ENCODE measurements around the gene GLP2R. TPM values are rescaled to one million over a fixed set of nuclear protein-coding genes. Genes with fewer than 3 reads are reported as not detected.

GLP2R gene
- total RNA-seq, 1 experiment from 2014 or later, result not detected

DNA sequence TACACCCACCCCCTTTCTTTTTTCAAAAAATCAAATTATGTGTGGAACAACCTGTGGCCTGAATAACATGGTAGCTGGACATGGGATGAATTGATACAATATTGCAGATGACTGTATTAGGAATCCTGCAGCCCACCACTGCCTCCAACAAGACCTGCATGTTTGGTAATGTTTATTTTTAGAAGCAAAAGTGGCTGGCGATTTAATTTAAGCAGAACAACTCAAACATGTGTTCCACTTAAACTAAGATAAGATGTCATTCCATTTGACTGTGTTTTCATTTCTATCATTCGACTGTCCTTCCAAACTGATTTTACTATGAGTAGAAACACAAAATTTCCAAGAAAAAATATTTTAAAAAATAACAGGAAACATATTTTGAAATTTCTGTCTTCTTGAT, 24.2 kb upstream of the GLP2R start:
- no peak overlapping the region for H3K27ac Mint-ChIP-seq
- no peaks in the 10 kb centered on the region for H3K9me3 Mint-ChIP-seq
- H3K4me3 Mint-ChIP-seq, result no peak overlapping the region
- no peaks in the 10 kb centered on the region for H3K36me3 Mint-ChIP-seq
- H3K27me3 Mint-ChIP-seq (ENCODE audit: low read depth), result no peaks in the 10 kb centered on the region
- ATAC-seq (no peak), DNase-seq (ENCODE audit: low spot score) (no peak)
- ChIA-PET CTCF (interaction anchor here (1.8 kb wide), 1 partner anchor 38 kb away, joined by 5 read pairs; no protein-coding TSS in a partner anchor), POLR2A (no interaction called here)
- H3K4me1 Mint-ChIP-seq, result no peaks in the 10 kb centered on the region
- TF ChIP-seq GTF2I (CRISPR knock-in tag; conservative IDR thresholded peaks at IDR 0.05), result no peak
- TF ChIP-seq, protein P1, sequence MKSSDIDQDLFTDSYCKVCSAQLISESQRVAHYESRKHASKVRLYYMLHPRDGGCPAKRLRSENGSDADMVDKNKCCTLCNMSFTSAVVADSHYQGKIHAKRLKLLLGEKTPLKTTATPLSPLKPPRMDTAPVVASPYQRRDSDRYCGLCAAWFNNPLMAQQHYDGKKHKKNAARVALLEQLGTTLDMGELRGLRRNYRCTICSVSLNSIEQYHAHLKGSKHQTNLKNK (CRISPR knock-in tag; IDR thresholded peaks at IDR 0.05), result no peak
- no peak for TF ChIP-seq NFYB (CRISPR knock-in tag; conservative IDR thresholded peaks at IDR 0.05; ENCODE audit: low read depth)
- no peak for TF ChIP-seq ATF3 (CRISPR knock-in tag; conservative IDR thresholded peaks at IDR 0.05)
- no peak for TF ChIP-seq RELA (CRISPR knock-in tag; IDR thresholded peaks at IDR 0.05; ENCODE audit: borderline replicate concordance)
- no peak for TF ChIP-seq SP1 (CRISPR knock-in tag; conservative IDR thresholded peaks at IDR 0.05)
- no peak for TF ChIP-seq ZNF416 (CRISPR knock-in tag; IDR thresholded peaks at IDR 0.05)
- no peak for TF ChIP-seq ZNF219 (CRISPR knock-in tag; IDR thresholded peaks at IDR 0.05; ENCODE audit: borderline replicate concordance)
- no peak for TF ChIP-seq CREM (CRISPR knock-in tag; IDR thresholded peaks at IDR 0.05)
- TF ChIP-seq ZNF121 (CRISPR knock-in tag; IDR thresholded peaks at IDR 0.05), result no peak
- no peak for TF ChIP-seq USF1 (CRISPR knock-in tag; IDR thresholded peaks at IDR 0.05)
- no peak for TF ChIP-seq RORB (CRISPR knock-in tag; IDR thresholded peaks at IDR 0.05)
- no peak for TF ChIP-seq SMAD3 (CRISPR knock-in tag; IDR thresholded peaks at IDR 0.05; ENCODE audit: borderline replicate concordance)

DNA sequence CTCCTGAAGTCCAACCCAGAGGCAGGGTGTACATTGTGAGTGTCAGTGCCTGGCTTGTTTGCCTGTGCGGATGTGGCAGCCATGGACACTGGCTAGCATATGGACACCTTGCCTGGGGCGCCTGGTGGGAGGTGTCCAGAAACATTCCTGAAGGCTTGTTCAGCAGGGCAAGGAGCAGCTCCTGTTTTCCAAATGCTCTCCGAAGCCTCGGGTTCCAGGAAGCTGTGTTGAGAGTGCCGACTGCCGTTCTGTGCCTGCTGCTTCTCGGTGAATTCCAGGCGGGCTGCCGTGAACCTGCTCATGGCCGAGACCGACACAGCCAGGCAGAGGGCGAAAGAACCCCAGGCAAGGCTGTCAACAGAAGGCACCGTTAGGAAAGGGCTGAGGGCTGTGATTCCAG, 23.4 kb upstream of the GLP2R start:
- ChIA-PET CTCF (interaction anchor here (1.0 to 1.8 kb wide), 2 partner anchors 34 to 37 kb away, joined by 5 read pairs; no protein-coding TSS in a partner anchor), POLR2A (no interaction called here)
- no peaks in the 10 kb centered on the region for H3K9me3 Mint-ChIP-seq
- no peak for TF ChIP-seq ZNF425 (CRISPR knock-in tag; conservative IDR thresholded peaks at IDR 0.05)
- TF ChIP-seq, protein P1 (CRISPR knock-in tag; IDR thresholded peaks at IDR 0.05), result no peak
- TF ChIP-seq FOXP4 (CRISPR knock-in tag; IDR thresholded peaks at IDR 0.05), result no peak
- TF ChIP-seq KAT7 (CRISPR knock-in tag; IDR thresholded peaks at IDR 0.05; ENCODE audit: borderline replicate concordance), result no peak
- no peak for TF ChIP-seq ESRRA (CRISPR knock-in tag; IDR thresholded peaks at IDR 0.05; ENCODE audit: borderline replicate concordance)
- no peak for TF ChIP-seq GABPB1 (CRISPR knock-in tag; IDR thresholded peaks at IDR 0.05)
- no peak overlapping the region for H3K27ac Mint-ChIP-seq
- no peaks in the 10 kb centered on the region for H3K36me3 Mint-ChIP-seq
- no peak overlapping the region for H3K4me3 Mint-ChIP-seq
- peak; percentile 12 for DNase-seq (ENCODE audit: low spot score)
- H3K4me1 Mint-ChIP-seq, result no peaks in the 10 kb centered on the region
- ATAC-seq, result no peak
- no peaks in the 10 kb centered on the region for H3K27me3 Mint-ChIP-seq (ENCODE audit: low read depth)
